Astrocyte (in vitro differentiated cells and primary cell): Measurements from ENCODE around the gene PIK3CD.

Source experiments
- EZH2 ChIP-seq: IDR thresholded peaks from 2 replicates; pipeline ENCODE4 v1.6.1; 2012; ENCODE audit warnings: mild to moderate bottlenecking, low read length, inconsistent platforms; ENCODE audit not compliant: insufficient read depth
- TF ChIP-seq, protein P1 (sequence below): IDR thresholded peaks from 2 replicates; pipeline ENCODE4 v1.5.1; 2011; ENCODE audit warnings: low read depth, mild to moderate bottlenecking, inconsistent platforms, low read length, moderate library complexity; ENCODE audit not compliant: insufficient read depth

DNA sequence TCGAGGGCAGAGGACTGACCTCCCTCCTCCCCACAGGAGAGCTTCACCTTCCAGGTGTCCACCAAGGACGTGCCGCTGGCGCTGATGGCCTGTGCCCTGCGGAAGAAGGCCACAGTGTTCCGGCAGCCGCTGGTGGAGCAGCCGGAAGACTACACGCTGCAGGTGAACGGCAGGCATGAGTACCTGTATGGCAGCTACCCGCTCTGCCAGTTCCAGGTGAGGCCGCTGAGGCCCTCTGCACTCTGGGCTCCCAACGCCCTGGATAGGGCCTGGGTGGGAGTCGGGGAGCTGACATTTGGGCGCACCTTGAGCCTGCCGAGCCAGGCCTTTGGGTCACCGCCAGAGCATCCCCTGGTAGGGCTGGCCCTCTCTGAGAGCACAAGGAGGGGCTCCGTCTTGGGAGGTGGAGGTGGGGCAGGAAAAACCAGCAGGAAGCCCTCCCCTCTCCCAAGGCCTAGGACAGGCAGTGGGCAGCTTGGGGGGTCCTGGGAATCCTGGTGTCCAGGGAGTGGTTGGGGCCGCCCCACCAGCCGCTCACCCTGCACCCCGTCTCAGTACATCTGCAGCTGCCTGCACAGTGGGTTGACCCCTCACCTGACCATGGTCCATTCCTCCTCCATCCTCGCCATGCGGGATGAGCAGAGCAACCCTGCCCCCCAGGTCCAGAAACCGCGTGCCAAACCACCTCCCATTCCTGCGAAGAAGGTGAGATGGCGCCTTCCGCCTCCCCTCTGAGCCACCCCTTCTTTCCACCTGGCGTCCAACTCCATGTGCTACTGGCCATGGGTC, 65.1 kb downstream of the PIK3CD start:
- no peak for TF ChIP-seq EZH2
- TF ChIP-seq, protein P1, sequence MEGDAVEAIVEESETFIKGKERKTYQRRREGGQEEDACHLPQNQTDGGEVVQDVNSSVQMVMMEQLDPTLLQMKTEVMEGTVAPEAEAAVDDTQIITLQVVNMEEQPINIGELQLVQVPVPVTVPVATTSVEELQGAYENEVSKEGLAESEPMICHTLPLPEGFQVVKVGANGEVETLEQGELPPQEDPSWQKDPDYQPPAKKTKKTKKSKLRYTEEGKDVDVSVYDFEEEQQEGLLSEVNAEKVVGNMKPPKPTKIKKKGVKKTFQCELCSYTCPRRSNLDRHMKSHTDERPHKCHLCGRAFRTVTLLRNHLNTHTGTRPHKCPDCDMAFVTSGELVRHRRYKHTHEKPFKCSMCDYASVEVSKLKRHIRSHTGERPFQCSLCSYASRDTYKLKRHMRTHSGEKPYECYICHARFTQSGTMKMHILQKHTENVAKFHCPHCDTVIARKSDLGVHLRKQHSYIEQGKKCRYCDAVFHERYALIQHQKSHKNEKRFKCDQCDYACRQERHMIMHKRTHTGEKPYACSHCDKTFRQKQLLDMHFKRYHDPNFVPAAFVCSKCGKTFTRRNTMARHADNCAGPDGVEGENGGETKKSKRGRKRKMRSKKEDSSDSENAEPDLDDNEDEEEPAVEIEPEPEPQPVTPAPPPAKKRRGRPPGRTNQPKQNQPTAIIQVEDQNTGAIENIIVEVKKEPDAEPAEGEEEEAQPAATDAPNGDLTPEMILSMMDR: no peak
